Endodermal cell (in vitro differentiated cells): ENCODE data around the gene TEX2. TPM values are rescaled to one million over a fixed set of nuclear protein-coding genes. Genes with fewer than 3 reads are reported as not detected.
A peak's percentile ranks its signal among the peaks of the same experiment; 100 is the strongest.

ENCODE experiments used
- DNase-seq: peaks from one replicate; pipeline ENCODE4 v3.0.0-alpha.2; 2017
- H3K27ac ChIP-seq: 2 replicates; pipeline ENCODE4 v1.5.1; 2013; ENCODE audit warnings: mild to moderate bottlenecking, low read depth, low read length, moderate library complexity
- H3K27me3 ChIP-seq: 2 replicates; pipeline ENCODE4 v1.6.1; 2013; ENCODE audit warnings: mild to moderate bottlenecking, low read length, moderate library complexity; ENCODE audit not compliant: insufficient read depth, control insufficient read depth, poor library complexity, severe bottlenecking
- H3K36me3 ChIP-seq: 2 replicates; pipeline ENCODE4 v1.7.0; 2013; ENCODE audit warnings: mild to moderate bottlenecking, low read length, moderate library complexity; ENCODE audit not compliant: control insufficient read depth, insufficient read depth
- H3K4me1 ChIP-seq: one replicate; pipeline ENCODE4 v1.7.0; 2013; ENCODE audit warnings: low read length; ENCODE audit not compliant: control insufficient read depth, insufficient read depth
- H3K4me3 ChIP-seq: 2 replicates; pipeline ENCODE4 v1.5.1; 2013; ENCODE audit warnings: mild to moderate bottlenecking, low read length, moderate library complexity
- H3K9ac ChIP-seq: 2 replicates; pipeline ENCODE4 v1.6.1; 2013; ENCODE audit warnings: mild to moderate bottlenecking, low read length, moderate library complexity; ENCODE audit not compliant: poor library complexity, severe bottlenecking; ENCODE audit errors: extremely low read depth
- H3K9me3 ChIP-seq: 2 replicates; pipeline ENCODE4 v1.6.1; 2013; ENCODE audit warnings: mild to moderate bottlenecking, low read length, moderate library complexity; ENCODE audit not compliant: control insufficient read depth
- H3K27ac Mint-ChIP-seq: 2 replicates; pipeline ENCODE4 v1.8.0; 2020; ENCODE audit warnings: mixed read lengths
- H3K27me3 Mint-ChIP-seq: 2 replicates; pipeline ENCODE4 v1.8.0; 2021; ENCODE audit warnings: mild to moderate bottlenecking, mixed read lengths; ENCODE audit not compliant: insufficient read depth
- H3K36me3 Mint-ChIP-seq: 2 replicates; pipeline ENCODE4 v1.8.0; 2020; ENCODE audit warnings: low read depth, mixed read lengths
- H3K4me1 Mint-ChIP-seq: 2 replicates; pipeline ENCODE4 v1.8.0; 2020; ENCODE audit warnings: mixed read lengths
- H3K4me3 Mint-ChIP-seq: 2 replicates; pipeline ENCODE4 v1.8.0; 2020; ENCODE audit warnings: mild to moderate bottlenecking, moderate library complexity, mixed read lengths
- H3K9me3 Mint-ChIP-seq: 2 replicates; pipeline ENCODE4 v1.8.0; 2020; ENCODE audit warnings: mild to moderate bottlenecking, mixed read lengths
- WGBS, 2 experiments: methylation state at CpG; one replicate each; pipeline versions ENCODE4 v1.1.5 to v1.1.7; 2013; ENCODE audit warnings: missing lambda C conversion rate in 2 of 2, mixed read lengths in 1 of 2; ENCODE audit not compliant: insufficient coverage in 1 of 2, insufficient read length in 1 of 2; 5-methylcytosine and 5-hydroxymethylcytosine counted together
- total RNA-seq, 2 donors: library from RNA; stranded (reverse); fragmentation: NEBNext Ultra II Directional in 1 of 2; extraction: Animal tissue kit (Norgen Biotek cat#: 25700) in 1 of 2; gene quantifications; 2 replicates in 1 of 2; 3 replicates in 1 of 2; pipeline ENCODE4 v1.2.1, GENCODE V29; 2021
- TF ChIP-seq, protein P1 (sequence below): fragments of 200-600 bp; sonication (generic); conservative IDR thresholded peaks from 2 replicates; pipeline ENCODE4 v1.5.0; 2021; ENCODE audit warnings: antibody characterized with exemption, mild to moderate bottlenecking

Gene TEX2
- total RNA-seq, 2 donors from 2014 or later: 11.6 to 13.1 TPM

DNA sequence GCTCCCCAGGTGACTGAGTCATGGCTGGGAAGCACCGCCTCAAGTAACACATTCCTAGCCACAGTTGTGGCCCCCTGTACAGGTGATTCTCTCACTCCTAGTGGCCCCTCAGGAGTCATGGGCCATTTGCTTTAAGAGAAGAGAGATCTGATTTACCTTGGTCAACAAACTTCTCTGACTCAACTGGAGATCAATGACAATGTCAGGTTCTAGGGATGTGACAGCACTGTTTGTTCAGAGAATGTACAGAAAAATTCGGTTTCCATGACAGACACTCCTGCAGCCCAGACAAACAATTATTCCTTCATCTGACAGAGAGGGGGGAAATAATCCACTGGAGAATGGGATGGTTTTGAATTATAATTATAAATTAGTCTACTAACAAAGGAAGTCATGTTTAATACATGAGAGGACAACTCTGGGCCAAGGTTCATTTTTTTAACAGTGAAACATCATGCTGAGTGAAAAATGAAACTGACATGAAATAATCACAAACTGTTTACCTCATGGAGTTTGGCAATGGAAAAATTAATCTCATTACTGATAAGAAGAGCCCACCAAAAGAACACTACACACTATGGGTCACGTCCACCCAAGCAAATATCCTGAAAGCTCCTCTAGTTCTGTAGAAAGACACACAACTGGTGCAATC lies 142.8 kb downstream of the TEX2 start:
- Mint-ChIP-seq H3K4me3 (no peak overlapping the region), H3K4me1 (no peaks in the 10 kb centered on the region), H3K27ac (no peak overlapping the region), H3K27me3 (no peaks in the 10 kb centered on the region), H3K9me3 (peaks cover 3% of the 10 kb centered on the region), H3K36me3 (peaks cover 4% of the 10 kb centered on the region)
- peak; percentile 16 for DNase-seq
- H3K9me3 ChIP-seq: no peaks in the 10 kb centered on the region
- WGBS, 2 experiments: 90 to 100% methylated on average over 2 to 3 of the region's 3 CpGs
- H3K36me3 ChIP-seq: no peaks in the 10 kb centered on the region
- TF ChIP-seq, protein P1, sequence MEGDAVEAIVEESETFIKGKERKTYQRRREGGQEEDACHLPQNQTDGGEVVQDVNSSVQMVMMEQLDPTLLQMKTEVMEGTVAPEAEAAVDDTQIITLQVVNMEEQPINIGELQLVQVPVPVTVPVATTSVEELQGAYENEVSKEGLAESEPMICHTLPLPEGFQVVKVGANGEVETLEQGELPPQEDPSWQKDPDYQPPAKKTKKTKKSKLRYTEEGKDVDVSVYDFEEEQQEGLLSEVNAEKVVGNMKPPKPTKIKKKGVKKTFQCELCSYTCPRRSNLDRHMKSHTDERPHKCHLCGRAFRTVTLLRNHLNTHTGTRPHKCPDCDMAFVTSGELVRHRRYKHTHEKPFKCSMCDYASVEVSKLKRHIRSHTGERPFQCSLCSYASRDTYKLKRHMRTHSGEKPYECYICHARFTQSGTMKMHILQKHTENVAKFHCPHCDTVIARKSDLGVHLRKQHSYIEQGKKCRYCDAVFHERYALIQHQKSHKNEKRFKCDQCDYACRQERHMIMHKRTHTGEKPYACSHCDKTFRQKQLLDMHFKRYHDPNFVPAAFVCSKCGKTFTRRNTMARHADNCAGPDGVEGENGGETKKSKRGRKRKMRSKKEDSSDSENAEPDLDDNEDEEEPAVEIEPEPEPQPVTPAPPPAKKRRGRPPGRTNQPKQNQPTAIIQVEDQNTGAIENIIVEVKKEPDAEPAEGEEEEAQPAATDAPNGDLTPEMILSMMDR: no peak
- no peaks in the 10 kb centered on the region for H3K4me1 ChIP-seq
- H3K4me3 ChIP-seq: no peak overlapping the region
- H3K27me3 ChIP-seq: no peaks in the 10 kb centered on the region
- peak overlapping the region; percentile 54 for H3K27ac ChIP-seq
- H3K9ac ChIP-seq: no peak overlapping the region

DNA sequence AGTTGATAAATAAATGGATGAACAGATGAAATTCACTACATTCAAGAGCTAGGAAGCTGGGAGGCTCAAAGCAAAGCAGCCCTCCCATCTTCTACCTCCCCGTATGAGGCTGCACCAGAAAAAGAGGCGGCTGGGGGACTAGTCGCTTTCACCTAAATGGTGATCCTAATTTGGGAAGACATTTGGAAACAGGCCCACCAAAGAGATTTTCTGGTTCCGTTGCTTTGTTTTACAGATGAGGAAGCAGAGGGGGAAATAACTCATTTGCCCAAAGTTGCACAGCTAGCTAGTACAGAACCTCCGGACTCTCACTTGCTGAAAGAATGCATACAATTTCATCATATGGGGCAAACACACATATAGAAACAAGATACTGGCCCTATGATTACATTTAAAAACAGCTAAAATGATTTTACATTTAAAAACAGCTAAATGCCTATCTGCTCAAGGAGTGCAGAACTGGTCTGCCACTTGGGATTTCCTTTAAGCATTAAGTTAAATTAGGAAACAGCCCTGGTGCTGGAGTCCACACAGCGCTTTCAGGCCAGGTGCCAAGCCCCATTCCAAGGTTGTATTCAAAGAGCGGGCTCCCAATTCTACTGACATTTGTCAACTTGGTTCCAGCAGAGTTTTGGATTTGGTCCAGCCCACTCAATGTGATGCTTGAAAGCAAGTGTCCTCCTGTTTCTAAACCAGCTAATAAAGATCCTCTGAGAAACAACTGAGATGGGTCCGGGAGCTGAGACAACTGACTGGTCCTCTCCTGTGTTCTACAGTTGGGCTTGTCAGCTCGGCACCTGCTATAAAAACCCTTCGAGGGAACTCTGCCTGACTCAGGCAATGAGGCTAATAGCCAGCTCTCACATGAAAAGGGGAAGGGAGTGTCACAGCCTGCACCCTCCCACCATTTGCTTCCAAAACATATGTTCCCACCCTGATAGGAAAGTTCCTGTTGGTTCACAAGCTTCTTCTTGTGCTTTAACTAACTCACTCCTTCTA lies 144.8 kb downstream of the TEX2 start:
- no peak overlapping the region for H3K27ac Mint-ChIP-seq
- 91 to 94% methylated on average over 6 to 10 of the region's 10 CpGs for WGBS, 2 experiments
- H3K27ac ChIP-seq: no peak overlapping the region
- no peaks in the 10 kb centered on the region for H3K36me3 ChIP-seq
- no peak overlapping the region for H3K9ac ChIP-seq
- TF ChIP-seq, protein P1: no peak
- no peaks in the 10 kb centered on the region for H3K27me3 ChIP-seq
- peaks cover 3% of the 10 kb centered on the region for H3K9me3 Mint-ChIP-seq
- H3K27me3 Mint-ChIP-seq: no peaks in the 10 kb centered on the region
- no peaks in the 10 kb centered on the region for H3K4me1 Mint-ChIP-seq
- peak; percentile 44 for DNase-seq
- H3K36me3 Mint-ChIP-seq: peaks cover 1% of the 10 kb centered on the region
- H3K4me3 Mint-ChIP-seq: no peak overlapping the region
- no peaks in the 10 kb centered on the region for H3K9me3 ChIP-seq
- no peaks in the 10 kb centered on the region for H3K4me1 ChIP-seq
- H3K4me3 ChIP-seq: no peak overlapping the region

DNA sequence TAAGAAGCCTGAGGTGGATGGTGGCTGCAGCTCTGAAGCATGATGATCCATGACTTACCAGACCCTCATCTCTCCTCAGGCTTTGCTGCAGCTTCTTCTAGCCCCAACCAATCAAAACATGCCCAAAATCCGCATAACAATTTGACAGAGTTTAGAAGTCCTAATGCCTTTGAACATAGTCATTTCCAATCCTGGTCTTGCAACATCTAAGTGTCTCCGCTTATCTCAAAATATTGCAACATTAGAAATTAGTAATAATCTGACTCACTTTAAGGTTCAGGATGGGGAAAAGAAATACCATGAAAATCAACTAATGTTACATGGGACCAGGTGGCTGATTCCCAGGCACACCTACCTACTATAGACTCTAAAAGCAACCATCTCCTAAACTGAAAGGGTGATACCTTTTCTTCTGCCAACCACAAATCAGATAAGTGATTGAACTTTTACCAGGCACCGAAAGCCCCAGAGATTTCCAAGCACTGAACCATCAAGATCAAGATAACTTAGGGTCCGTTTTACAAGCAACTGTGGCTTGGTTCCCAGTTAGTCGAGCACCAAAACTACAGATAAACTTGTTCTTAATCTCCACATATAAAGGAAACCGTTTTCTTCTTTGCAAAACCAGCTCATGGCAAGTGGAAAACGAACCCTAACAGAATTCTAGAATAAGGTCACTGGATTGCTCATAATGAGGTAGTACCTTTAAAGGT lies 147.1 kb downstream of the TEX2 start:
- no peaks in the 10 kb centered on the region for H3K9me3 Mint-ChIP-seq
- peak; percentile 23 for DNase-seq
- H3K9me3 ChIP-seq: no peaks in the 10 kb centered on the region
- H3K27ac Mint-ChIP-seq: no peak overlapping the region
- H3K4me3 ChIP-seq: no peak overlapping the region
- no peaks in the 10 kb centered on the region for H3K4me1 Mint-ChIP-seq
- H3K27me3 Mint-ChIP-seq: no peaks in the 10 kb centered on the region
- H3K36me3 Mint-ChIP-seq: peaks cover 1% of the 10 kb centered on the region
- no peaks in the 10 kb centered on the region for H3K36me3 ChIP-seq
- H3K27me3 ChIP-seq: no peaks in the 10 kb centered on the region
- H3K27ac ChIP-seq: no peak overlapping the region
- H3K9ac ChIP-seq: no peak overlapping the region
- no peaks in the 10 kb centered on the region for H3K4me1 ChIP-seq
- TF ChIP-seq, protein P1: no peak
- H3K4me3 Mint-ChIP-seq: no peak overlapping the region
- 87 to 100% methylated on average over 4 to 7 of the region's 7 CpGs for WGBS, 2 experiments
